HepG2 (cell line): Measurements from ENCODE around the gene TM2D3. TPM values are rescaled to one million over a fixed set of nuclear protein-coding genes. Genes with fewer than 3 reads are reported as not detected.

Experiments
- ATAC-seq: fragments of 200-7000 bp; cut with Tn5 transposase; 3 replicates; pipeline ENCODE4 v1.9.1; 2020; ENCODE audit warnings: mild to moderate bottlenecking, moderate library complexity
- BruUV-seq: library from RNA; stranded (reverse); fragments of 400-500 nt; replicated peaks from 2 replicates; lab custom pipeline; 2021; lab: Mats Ljungman, UMichigan
- CTCF ChIA-PET: fragments of 300-600 bp; formaldehyde crosslinking; extraction: SDS; loops from one replicate; lab custom pipeline; 2021; ENCODE audit warnings: low total read pairs, inconsistent platforms, low intra/inter-chr PET ratio; lab: Yijun Ruan, JAX
- POLR2A ChIA-PET: fragments of 350-600 bp; sonication (Branson Sonifier 250); formaldehyde crosslinking; loops from one replicate; lab custom pipeline; 2020; ENCODE audit warnings: antibody characterized with exemption, inconsistent platforms; lab: Yijun Ruan, JAX
- DNase-seq: peaks from one replicate; pipeline ENCODE4 v3.0.0-alpha.2; 2015; ENCODE audit warnings: low spot score
- FAIRE-seq: peaks from 3 replicates; lab custom pipeline; 2011; peaks lifted over from hg19 to GRCh38; lab: Jason Lieb, UNC
- H2AFZ ChIP-seq: one replicate; pipeline ENCODE4 v1.6.1; 2011; ENCODE audit warnings: low read length, inconsistent platforms
- H3K27ac ChIP-seq: fragments of 300-600 bp; 3 replicates; pipeline ENCODE4 v1.8.0; 2011; ENCODE audit warnings: mixed run types, mild to moderate bottlenecking, mixed read lengths, low read length, inconsistent platforms; ENCODE audit not compliant: insufficient read depth; ENCODE audit errors: extremely low read length
- H3K27me3 ChIP-seq, 2 experiments: fragments of 200-600 bp in 1 of 2; 2 replicates in 1 of 2; 3 replicates in 1 of 2; pipeline versions ENCODE4 v1.6.0 to v1.8.0; 2011; ENCODE audit warnings: low read length in 2 of 2, mild to moderate bottlenecking in 2 of 2, moderate library complexity in 2 of 2, inconsistent platforms in 1 of 2; ENCODE audit not compliant: insufficient read depth in 2 of 2, control insufficient read depth in 1 of 2
- H3K36me3 ChIP-seq, 2 experiments: fragments of 200-600 bp in 1 of 2; replicated peaks in 1 of 2; 2 replicates in 1 of 2; 3 replicates in 1 of 2; pipeline versions ENCODE4 v1.5.1 to v1.8.0; 2011; ENCODE audit warnings: low read length in 2 of 2, inconsistent platforms in 1 of 2; ENCODE audit not compliant: insufficient read depth in 2 of 2, control insufficient read depth in 1 of 2
- H3K4me1 ChIP-seq: 2 replicates; pipeline ENCODE4 v1.5.1; 2012; ENCODE audit warnings: low read length, inconsistent platforms; ENCODE audit not compliant: insufficient read depth
- H3K4me2 ChIP-seq: 2 replicates; pipeline ENCODE4 v1.6.0; 2011; ENCODE audit warnings: low read depth, low read length, inconsistent platforms
- H3K4me3 ChIP-seq, 3 experiments: fragments of 200-600 bp in 1 of 3; sonication (generic), shearing (Covaris generic) in 1 of 3; replicated peaks in 1 of 3; 2 replicates each; pipeline ENCODE4 v1.5.1; 2011 to 2016; ENCODE audit warnings: low read length in 3 of 3, inconsistent platforms in 2 of 3, low read depth in 2 of 3, mild to moderate bottlenecking in 2 of 3, control low read depth in 1 of 3, mixed read lengths in 1 of 3; ENCODE audit not compliant: insufficient read depth in 1 of 3
- H3K79me2 ChIP-seq: one replicate; pipeline ENCODE4 v1.6.1; 2011; ENCODE audit warnings: low read length, inconsistent platforms; ENCODE audit not compliant: insufficient read depth
- H3K9ac ChIP-seq: 2 replicates; pipeline ENCODE4 v1.6.0; 2011; ENCODE audit warnings: mild to moderate bottlenecking, low read depth, low read length, inconsistent platforms; ENCODE audit not compliant: insufficient read depth
- H3K9me3 ChIP-seq: 2 replicates; pipeline ENCODE4 v1.5.1; 2012; ENCODE audit warnings: mild to moderate bottlenecking, low read length
- H4K20me1 ChIP-seq: 2 replicates; pipeline ENCODE4 v1.6.0; 2011; ENCODE audit warnings: inconsistent platforms, mild to moderate bottlenecking, low read length, moderate library complexity; ENCODE audit not compliant: insufficient read depth
- AHR ChIP-seq: IDR thresholded peaks from 2 replicates; pipeline ENCODE4 v1.6.1; 2018; ENCODE audit warnings: missing genetic modification reagents, missing compliant biosample characterization
- CERS6 ChIP-seq: sonication (generic); formaldehyde crosslinking; IDR thresholded peaks from 2 replicates; pipeline ENCODE4 v1.5.0; 2020; ENCODE audit warnings: missing genetic modification reagents
- SALL1 ChIP-seq: sonication (generic); formaldehyde crosslinking; IDR thresholded peaks from 2 replicates; pipeline ENCODE4 v1.8.0; 2022; ENCODE audit warnings: mild to moderate bottlenecking, missing genetic modification reagents
- SP4 ChIP-seq: sonication (generic); formaldehyde crosslinking; IDR thresholded peaks from 2 replicates; pipeline ENCODE4 v1.8.1; 2023; ENCODE audit warnings: mild to moderate bottlenecking, missing genetic modification reagents
- SRY ChIP-seq: sonication (generic); formaldehyde crosslinking; IDR thresholded peaks from 2 replicates; pipeline ENCODE4 v1.8.0; 2022; ENCODE audit warnings: mild to moderate bottlenecking, missing genetic modification reagents
- ZNF20 ChIP-seq: sonication (generic); formaldehyde crosslinking; IDR thresholded peaks from 2 replicates; pipeline ENCODE4 v1.4.0; 2020; ENCODE audit warnings: mild to moderate bottlenecking, moderate library complexity, missing genetic modification reagents
- ZNF598 ChIP-seq: sonication (generic); formaldehyde crosslinking; IDR thresholded peaks from 2 replicates; pipeline ENCODE4 v1.5.1; 2020; ENCODE audit warnings: mild to moderate bottlenecking, missing genetic modification reagents, borderline replicate concordance
- ZNF605 ChIP-seq: sonication (generic); formaldehyde crosslinking; IDR thresholded peaks from 2 replicates; pipeline ENCODE4 v1.8.0; 2022; ENCODE audit warnings: mild to moderate bottlenecking, missing genetic modification reagents
- ZNF609 ChIP-seq: sonication (generic); formaldehyde crosslinking; IDR thresholded peaks from 2 replicates; pipeline ENCODE4 v1.4.0; 2020; ENCODE audit warnings: mild to moderate bottlenecking, missing genetic modification reagents, borderline replicate concordance
- ZNF891 ChIP-seq: sonication (generic); formaldehyde crosslinking; IDR thresholded peaks from 2 replicates; pipeline ENCODE4 v1.5.0; 2020; ENCODE audit warnings: mild to moderate bottlenecking, missing genetic modification reagents
- ZSCAN31 ChIP-seq: sonication (generic); formaldehyde crosslinking; IDR thresholded peaks from 2 replicates; pipeline ENCODE4 v1.5.0; 2020; ENCODE audit warnings: low read depth, mild to moderate bottlenecking, missing genetic modification reagents
- WGBS: methylation state at CpG from one replicate; pipeline ENCODE4 v1.1.6; 2017; ENCODE audit warnings: low lambda C conversion rate; 5-methylcytosine and 5-hydroxymethylcytosine counted together
- in situ Hi-C: cut with HindIII; loops from 2 replicates; pipeline ENCODE4 v1.10.0; 2017; ENCODE audit warnings: low pct_unique_long_range_greater_than_20kb; ENCODE audit not compliant: extremely low pct_ligation_motif_present
- intact Hi-C: fragments of 100-400 bp; cut with micrococcal nuclease; formaldehyde crosslinking; loops from one replicate; pipeline ENCODE4 v1.10.0; 2022; ENCODE audit not compliant: unreplicated experiment
- polyA plus RNA-seq, 8 experiments: library from polyadenylated mRNA; depleted of rRNA in 3 of 8; stranded (reverse) in 7 of 8; unstranded in 1 of 8; fragments of >200 nt; fragmentation: Illumina TruSeq in 4 of 8; extraction: Trizol in 4 of 8; gene quantifications; 2 replicates each; pipeline versions ENCODE4 v1.2.1 to v1.2.3, GENCODE V29; 2011 to 2016; ENCODE audit warnings: low read depth in 4 of 8, missing spikeins in 1 of 8, mixed read lengths in 1 of 8; ENCODE audit not compliant: insufficient read depth in 1 of 8
- total RNA-seq, 5 experiments: library from RNA; depleted of rRNA; stranded (reverse); fragments of >200 nt; fragmentation: Illumina TruSeq; extraction: Trizol; gene quantifications; 2 replicates each; pipeline ENCODE4 v1.2.3, GENCODE V29; 2016; ENCODE audit warnings: low read depth in 1 of 5
- TF ChIP-seq, protein P1 (sequence below): IDR thresholded peaks from 2 replicates; pipeline ENCODE4 v1.6.1; 2018; ENCODE audit warnings: missing genetic modification reagents
- TF ChIP-seq, protein P2 (sequence below): sonication (generic); formaldehyde crosslinking; IDR thresholded peaks from 2 replicates; pipeline ENCODE4 v1.8.0; 2022; ENCODE audit warnings: mild to moderate bottlenecking, missing genetic modification reagents

Gene TM2D3
- total and polyA plus RNA-seq, 2 of the 13 experiments (the other 11 are each of a cell fraction or from before 2014, with no cell fraction given) = 31.1 to 72.7 TPM

- no peaks in the 10 kb centered on the region for H4K20me1 ChIP-seq
- peaks cover 17% of the 10 kb centered on the region for H3K79me2 ChIP-seq
- BruUV-seq = no TSS peak
- H3K27me3 ChIP-seq = no peaks in the 10 kb centered on the region
- ATAC-seq = peak; percentile 73
- no peaks in the 10 kb centered on the region; a peak in 1 of 5 replicates for H3K36me3 ChIP-seq
- CTCF ChIA-PET = no interaction called here
- peak overlapping the region; percentile 32; the same call in 1 of the 2 replicates for H3K9ac ChIP-seq
- POLR2A ChIA-PET = interaction anchor here (0.9 to 2.3 kb wide), 5 partner anchors 10 to 321 kb away, joined by 3 to 17 read pairs (median 3); partner anchors contain the start of gene SNRPA1
- H3K9me3 ChIP-seq = no peaks in the 10 kb centered on the region
- no peak overlapping the region for H2AFZ ChIP-seq
- FAIRE-seq = peak; percentile 76
- peak overlapping the region; percentile 76 for H3K27ac ChIP-seq
- WGBS = 5% methylated on average over 18 of the region's 25 CpGs
- in situ Hi-C loops (no loop called here), intact Hi-C loops (no loop called here)
- DNase-seq = peak; percentile 60
- peaks cover 92% of the 10 kb centered on the region for H3K4me1 ChIP-seq
- peak overlapping the region; percentile 3 to 52 (median 6); a peak in 4 of 6 replicates for H3K4me3 ChIP-seq
- H3K4me2 ChIP-seq = peak overlapping the region; percentile 74
- 0 out of 2 replicates have a peak, but pooled peaks have one; percentile 52 for TF ChIP-seq AHR (CRISPR knock-in tag)
- TF ChIP-seq, protein P1, sequence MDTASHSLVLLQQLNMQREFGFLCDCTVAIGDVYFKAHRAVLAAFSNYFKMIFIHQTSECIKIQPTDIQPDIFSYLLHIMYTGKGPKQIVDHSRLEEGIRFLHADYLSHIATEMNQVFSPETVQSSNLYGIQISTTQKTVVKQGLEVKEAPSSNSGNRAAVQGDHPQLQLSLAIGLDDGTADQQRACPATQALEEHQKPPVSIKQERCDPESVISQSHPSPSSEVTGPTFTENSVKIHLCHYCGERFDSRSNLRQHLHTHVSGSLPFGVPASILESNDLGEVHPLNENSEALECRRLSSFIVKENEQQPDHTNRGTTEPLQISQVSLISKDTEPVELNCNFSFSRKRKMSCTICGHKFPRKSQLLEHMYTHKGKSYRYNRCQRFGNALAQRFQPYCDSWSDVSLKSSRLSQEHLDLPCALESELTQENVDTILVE = no peak
- no peak for TF ChIP-seq CERS6 (CRISPR knock-in tag)
- TF ChIP-seq ZNF891 = peak; percentile 56; the same call in 1 of the 2 replicates
- TF ChIP-seq SP4 (CRISPR knock-in tag) = no peak
- no peak for TF ChIP-seq ZNF598 (CRISPR knock-in tag)
- TF ChIP-seq SRY (CRISPR knock-in tag) = peak; percentile 81; the same call in 1 of the 2 replicates
- TF ChIP-seq SALL1 = peak; percentile 90
- TF ChIP-seq ZNF20 (CRISPR knock-in tag) = 0 out of 2 replicates have a peak, but pooled peaks have one; percentile 48
- peak; percentile 58; the same call in 1 of the 2 replicates for TF ChIP-seq ZNF605 (CRISPR knock-in tag)
- TF ChIP-seq, protein P2, sequence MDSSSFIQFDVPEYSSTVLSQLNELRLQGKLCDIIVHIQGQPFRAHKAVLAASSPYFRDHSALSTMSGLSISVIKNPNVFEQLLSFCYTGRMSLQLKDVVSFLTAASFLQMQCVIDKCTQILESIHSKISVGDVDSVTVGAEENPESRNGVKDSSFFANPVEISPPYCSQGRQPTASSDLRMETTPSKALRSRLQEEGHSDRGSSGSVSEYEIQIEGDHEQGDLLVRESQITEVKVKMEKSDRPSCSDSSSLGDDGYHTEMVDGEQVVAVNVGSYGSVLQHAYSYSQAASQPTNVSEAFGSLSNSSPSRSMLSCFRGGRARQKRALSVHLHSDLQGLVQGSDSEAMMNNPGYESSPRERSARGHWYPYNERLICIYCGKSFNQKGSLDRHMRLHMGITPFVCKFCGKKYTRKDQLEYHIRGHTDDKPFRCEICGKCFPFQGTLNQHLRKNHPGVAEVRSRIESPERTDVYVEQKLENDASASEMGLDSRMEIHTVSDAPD (CRISPR knock-in tag) = 0 out of 2 replicates have a peak, but pooled peaks have one; percentile 71
- TF ChIP-seq ZNF609 = peak; percentile 65; the same call in 1 of the 2 replicates
- TF ChIP-seq ZSCAN31 (CRISPR knock-in tag) = 0 out of 2 replicates have a peak, but pooled peaks have one; percentile 30
Measured at GRCh38 chr15:101615986-101616848, 36.0 kb downstream of the TM2D3 start.
